ENCODE measurements around the gene ASIC1. TPM values are rescaled to one million over a fixed set of nuclear protein-coding genes. Genes with fewer than 3 reads are reported as not detected.
A peak's percentile ranks its signal among the peaks of the same experiment; 100 is the strongest.

ASIC1 gene
- total RNA-seq, 1 donor from 2014 or later, result not detected

DNA sequence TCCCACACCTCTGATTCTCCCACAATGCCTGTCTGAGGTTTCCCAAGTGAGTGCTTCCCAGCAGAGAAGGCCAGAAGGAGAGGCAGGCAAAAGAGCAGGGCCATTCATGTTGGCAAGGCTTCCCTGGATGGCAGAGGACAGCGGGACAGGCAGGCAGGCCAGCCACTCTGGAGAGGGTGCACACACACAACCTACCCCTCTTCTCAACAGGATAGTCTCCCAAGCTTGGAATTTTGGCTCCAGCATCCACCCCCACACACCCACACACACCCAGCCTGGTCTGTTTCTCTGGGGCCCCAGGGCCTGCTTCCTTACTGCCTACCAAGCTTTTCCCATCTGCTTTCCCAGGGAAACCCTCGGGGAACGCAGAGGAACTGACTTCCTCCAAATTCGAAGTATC lies 16.7 kb upstream of the ASIC1 start:
- no peak for DNase-seq (ENCODE audit: low read depth in 2 of 2)

GRCh38 chr12:50041062-50041860 lies 16.1 kb upstream of the ASIC1 start:
- no peak for DNase-seq (ENCODE audit: low read depth in 2 of 2)

GRCh38 chr12:50041962-50042361 lies 15.4 kb upstream of the ASIC1 start:
- DNase-seq (ENCODE audit: low read depth in 2 of 2), result no peak

DNA sequence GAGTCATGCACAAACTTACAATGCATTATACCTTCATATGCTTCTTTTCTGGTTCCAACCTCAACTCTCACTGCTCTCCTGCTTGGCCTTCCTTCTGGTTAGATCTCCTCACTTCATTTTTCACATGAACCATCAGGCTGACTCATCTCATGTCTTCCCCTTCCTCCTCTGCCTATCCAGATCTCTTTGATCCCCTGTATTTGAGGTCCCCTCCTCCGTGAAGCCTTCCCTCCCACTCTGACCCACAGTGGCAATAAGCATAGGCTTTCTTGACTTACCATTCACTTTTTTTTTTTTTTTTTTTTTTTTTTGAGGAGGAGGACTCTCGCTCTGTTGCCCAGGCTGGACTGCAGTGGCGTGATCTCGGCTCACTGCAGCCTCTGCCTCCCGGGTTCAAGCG lies 14.7 kb upstream of the ASIC1 start:
- DNase-seq (ENCODE audit: low read depth in 2 of 2), result no peak

- no peak for DNase-seq (ENCODE audit: low read depth in 2 of 2)
Observed at GRCh38 chr12:50043308-50043707, 14.1 kb upstream of the ASIC1 start.

DNA sequence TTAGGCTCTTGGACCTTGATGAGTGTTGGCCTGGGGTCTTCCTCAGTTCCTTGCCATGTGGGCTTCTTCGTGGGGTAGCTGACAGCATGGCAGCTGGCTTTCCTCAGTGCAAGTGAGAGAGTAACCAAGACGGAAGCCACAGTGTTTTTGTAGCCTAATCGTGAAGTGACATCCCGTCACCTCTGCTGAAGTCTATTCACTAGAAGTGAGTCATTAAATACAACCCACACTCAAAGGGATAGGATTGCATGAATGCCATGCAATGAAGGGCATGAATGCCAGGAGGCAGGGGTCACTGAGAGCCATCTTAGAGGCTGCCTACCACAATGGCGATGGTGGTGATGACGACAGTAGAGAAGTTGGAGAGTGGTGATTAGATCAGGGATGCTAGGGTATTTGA lies 13.5 kb upstream of the ASIC1 start:
- DNase-seq (ENCODE audit: low read depth in 2 of 2), result no peak

- DNase-seq (ENCODE audit: low read depth in 2 of 2), result no peak
Observed at GRCh38 chr12:50047693-50048250, 9.6 kb upstream of the ASIC1 start.

GRCh38 chr12:50049254-50050118 lies 7.9 kb upstream of the ASIC1 start:
- DNase-seq (ENCODE audit: low read depth in 2 of 2), result no peak

- DNase-seq (ENCODE audit: low read depth in 2 of 2), result no peak
Observed at GRCh38 chr12:50050119-50050385, 7.3 kb upstream of the ASIC1 start.

DNA sequence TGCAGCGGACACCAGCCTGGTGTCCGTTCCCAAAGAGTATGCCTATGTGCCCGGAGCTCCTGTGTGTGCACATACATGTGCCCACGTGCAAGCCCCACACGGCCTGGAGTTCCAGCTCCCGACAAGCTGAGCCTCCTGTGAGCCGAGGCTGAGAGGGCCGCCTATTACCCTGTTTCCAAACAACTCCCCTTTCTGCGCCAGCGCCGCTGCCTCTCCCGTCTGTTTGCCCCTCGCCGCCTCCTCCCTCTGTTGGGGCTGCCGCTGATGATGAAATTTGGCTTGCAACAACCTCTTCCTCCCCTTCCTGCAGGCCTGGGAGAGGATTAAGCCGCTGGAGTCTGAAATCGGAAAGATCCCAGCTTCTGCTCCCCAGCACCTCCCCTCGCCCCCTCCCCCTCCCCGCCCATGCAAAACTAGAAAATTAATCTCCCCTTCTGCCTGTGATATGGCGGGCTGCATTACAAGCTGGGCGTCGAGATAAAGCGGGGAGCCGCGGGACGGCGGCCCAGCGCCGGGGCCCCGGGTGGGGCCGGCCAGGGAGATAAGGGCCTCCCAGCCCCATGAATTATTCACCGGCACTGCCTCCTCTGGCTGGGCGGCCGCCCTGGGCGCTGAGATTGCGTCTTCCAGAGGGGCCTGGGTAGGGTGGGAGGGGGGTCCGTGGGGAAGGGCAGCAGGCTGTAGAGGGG lies 6.8 kb upstream of the ASIC1 start:
- peak in 1 of 2 donors; percentile 22 for DNase-seq (ENCODE audit: low read depth in 2 of 2)

- no peak for DNase-seq (ENCODE audit: low read depth in 2 of 2)
Observed at GRCh38 chr12:50051101-50051806, 6.1 kb upstream of the ASIC1 start.

DNA sequence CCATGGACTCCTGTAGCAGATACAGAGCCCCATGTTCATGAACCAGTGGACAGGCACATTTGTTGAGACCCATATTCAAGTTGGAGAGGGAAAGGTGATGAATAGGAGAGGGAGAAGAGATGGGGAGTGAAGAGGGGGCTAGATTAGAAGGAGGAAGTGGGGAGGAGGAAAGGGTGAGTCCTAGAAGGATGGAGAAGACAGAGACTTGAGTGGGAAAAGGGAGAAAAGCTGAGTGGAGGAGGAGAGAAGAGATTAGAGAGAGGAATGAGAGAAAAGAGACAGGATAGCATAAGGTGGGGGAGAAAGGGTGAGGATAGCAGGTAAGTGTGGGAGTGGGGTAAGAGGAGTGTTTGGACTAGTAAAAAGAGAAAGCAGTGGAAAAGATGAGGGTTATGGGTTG lies 4.9 kb upstream of the ASIC1 start:
- no peak for DNase-seq (ENCODE audit: low read depth in 2 of 2)

DNA sequence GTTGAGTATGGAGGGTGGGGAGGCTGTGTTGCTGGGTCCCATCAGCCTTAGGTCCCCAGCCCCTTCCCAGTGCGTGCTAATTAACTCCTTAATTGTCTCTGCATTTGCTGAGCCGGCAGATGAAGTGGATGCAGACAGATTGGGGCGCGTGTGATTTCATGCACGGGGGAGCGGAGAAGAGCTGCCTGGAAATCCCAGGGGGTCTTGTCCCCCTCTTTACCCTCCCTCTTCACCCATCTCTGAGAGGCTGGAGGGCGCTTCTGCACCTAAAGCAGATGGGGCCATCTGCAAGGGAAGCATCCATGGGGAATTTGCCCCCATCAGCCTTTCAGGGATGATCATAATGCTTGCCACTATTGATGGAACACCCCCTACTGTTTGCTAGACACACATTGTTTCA lies 4.4 kb upstream of the ASIC1 start:
- no peak for DNase-seq (ENCODE audit: low read depth in 2 of 2)

GRCh38 chr12:50053583-50053982 lies 3.8 kb upstream of the ASIC1 start:
- no peak for DNase-seq (ENCODE audit: low read depth in 2 of 2)

DNA sequence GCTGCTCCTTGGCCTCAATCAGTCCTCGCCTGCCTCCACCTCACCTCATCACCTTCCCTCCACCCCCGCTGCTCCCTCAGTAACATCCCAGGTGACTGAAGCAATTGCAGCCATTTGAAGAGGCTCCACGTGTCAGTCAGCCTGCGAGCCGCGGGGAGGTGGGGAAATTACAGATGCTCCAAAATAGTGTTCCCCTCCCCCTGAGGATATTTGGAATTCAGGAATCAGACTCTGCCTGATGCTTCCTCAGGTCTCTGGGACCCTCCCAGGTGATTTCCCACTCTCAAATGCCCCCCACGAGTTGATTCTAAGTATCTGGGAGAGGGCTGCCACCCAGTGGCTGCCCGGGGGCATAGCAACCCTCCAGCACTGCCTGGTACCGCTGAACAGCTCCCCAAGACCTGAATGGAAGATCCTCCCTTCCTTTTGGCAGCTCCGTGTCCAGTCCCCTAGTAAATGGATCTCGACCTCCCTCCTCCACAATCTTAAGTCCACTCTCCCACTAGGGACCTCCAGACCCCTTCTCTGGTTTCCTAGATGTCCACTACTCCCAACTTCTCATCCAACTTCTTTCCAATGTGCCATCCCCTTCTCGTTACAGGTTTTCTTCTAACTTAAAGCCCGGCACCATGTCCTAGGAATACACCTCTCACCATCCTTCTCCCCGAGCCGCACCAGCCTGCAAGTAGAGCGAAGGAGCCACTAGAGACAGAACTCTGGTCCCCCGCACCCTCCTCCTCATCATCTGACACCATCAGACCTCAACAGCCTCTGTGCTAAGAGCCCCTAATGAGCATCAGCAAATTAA lies 1.4 kb upstream of the ASIC1 start:
- peak; percentile 58 to 65 for DNase-seq (ENCODE audit: low read depth in 2 of 2)

GRCh38 chr12:50056639-50056976 lies 788 bp upstream of the ASIC1 start:
- DNase-seq (ENCODE audit: low read depth in 2 of 2), result no peak

DNA sequence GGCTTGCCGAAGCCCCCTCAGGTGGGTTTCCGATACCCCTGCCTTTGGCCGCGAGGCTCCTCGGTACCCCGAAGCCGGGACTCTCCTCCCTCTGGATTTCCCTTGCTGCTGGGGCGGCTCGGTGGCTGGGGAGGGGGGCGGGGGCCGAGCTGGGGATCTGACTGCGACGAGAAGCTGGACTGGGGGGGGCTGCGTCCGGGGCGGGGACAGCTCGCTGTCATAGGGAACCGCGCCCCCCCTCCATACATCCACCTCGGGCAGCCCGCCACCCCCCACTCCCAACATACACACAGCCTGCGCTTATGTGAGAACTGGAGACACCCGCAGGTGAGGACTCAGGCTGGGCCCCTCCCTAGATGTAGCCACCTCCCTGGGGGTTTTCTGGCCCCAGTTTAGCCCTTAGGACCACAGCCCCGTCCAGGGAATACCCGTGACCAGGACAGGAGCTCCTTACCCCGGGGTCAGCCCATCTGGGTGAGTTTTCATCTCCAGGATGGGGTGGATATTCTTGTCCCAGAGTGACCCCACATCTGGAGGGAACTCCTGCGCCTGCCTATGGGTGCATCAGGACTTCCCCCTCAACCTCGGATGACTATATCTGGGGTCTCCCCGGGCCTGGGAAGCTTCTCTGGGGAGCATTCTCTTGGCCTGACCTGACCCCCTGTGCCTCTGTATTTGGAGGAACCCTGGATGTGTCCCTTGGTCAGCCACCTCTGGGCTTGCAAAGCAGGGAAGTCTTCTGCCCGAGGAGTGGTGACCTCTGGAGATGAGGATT lies 687 bp downstream of the ASIC1 start:
- no peak for DNase-seq (ENCODE audit: low read depth in 2 of 2)

GRCh38 chr12:50058743-50059312 lies 1.4 kb downstream of the ASIC1 start:
- DNase-seq (ENCODE audit: low read depth in 2 of 2), result no peak

GRCh38 chr12:50059440-50060119 lies 2.2 kb downstream of the ASIC1 start:
- no peak for DNase-seq (ENCODE audit: low read depth in 2 of 2)

All from lung microvascular endothelial cell (primary cell).